ENCODE measurements around the gene WDR45. TPM values are rescaled to one million over a fixed set of nuclear protein-coding genes. Genes with fewer than 3 reads are reported as not detected.

The WDR45 gene
- total RNA-seq, 1 experiment from 2014 or later, result 36.7 TPM

- H3K4me1 ChIP-seq (replicated peaks; ENCODE audit: insufficient read depth), result no peaks in the 10 kb centered on the region
- ChIA-PET POLR2A (ENCODE audit: unreplicated experiment) (no interaction called here), CTCF (no interaction called here)
- H3K9me2 ChIP-seq (ENCODE audit: insufficient read depth), result no peaks in the 10 kb centered on the region
- intact Hi-C loops (cut with micrococcal nuclease; ENCODE audit: unreplicated experiment), result no loop called here
- H4K20me1 ChIP-seq (ENCODE audit: insufficient read depth), result no peaks in the 10 kb centered on the region
- TF ChIP-seq, protein P1, sequence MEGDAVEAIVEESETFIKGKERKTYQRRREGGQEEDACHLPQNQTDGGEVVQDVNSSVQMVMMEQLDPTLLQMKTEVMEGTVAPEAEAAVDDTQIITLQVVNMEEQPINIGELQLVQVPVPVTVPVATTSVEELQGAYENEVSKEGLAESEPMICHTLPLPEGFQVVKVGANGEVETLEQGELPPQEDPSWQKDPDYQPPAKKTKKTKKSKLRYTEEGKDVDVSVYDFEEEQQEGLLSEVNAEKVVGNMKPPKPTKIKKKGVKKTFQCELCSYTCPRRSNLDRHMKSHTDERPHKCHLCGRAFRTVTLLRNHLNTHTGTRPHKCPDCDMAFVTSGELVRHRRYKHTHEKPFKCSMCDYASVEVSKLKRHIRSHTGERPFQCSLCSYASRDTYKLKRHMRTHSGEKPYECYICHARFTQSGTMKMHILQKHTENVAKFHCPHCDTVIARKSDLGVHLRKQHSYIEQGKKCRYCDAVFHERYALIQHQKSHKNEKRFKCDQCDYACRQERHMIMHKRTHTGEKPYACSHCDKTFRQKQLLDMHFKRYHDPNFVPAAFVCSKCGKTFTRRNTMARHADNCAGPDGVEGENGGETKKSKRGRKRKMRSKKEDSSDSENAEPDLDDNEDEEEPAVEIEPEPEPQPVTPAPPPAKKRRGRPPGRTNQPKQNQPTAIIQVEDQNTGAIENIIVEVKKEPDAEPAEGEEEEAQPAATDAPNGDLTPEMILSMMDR (conservative IDR thresholded peaks at IDR 0.05), result no peak
- TF ChIP-seq EZH2 (IDR thresholded peaks at IDR 0.05; ENCODE audit: low read depth), result no peak
- no peak overlapping the region for H3K27ac ChIP-seq
- no peaks in the 10 kb centered on the region for H3K36me3 ChIP-seq (ENCODE audit: low read depth)
- H3F3A ChIP-seq (ENCODE audit: insufficient read depth, low read depth), result no peaks in the 10 kb centered on the region
- no peak overlapping the region for H3K4me3 ChIP-seq
- H3K27me3 ChIP-seq (ENCODE audit: insufficient read depth, low read depth), result no peaks in the 10 kb centered on the region
- H3K9me3 ChIP-seq (ENCODE audit: insufficient read depth, low read depth), result no peaks in the 10 kb centered on the region
- BruUV-seq (replicated peaks), result no TSS peak
- no peak for DNase-seq
- H3K79me2 ChIP-seq (ENCODE audit: low read depth), result no peaks in the 10 kb centered on the region
- no peak overlapping the region for H2AFZ ChIP-seq
- H3K4me2 ChIP-seq, result no peak overlapping the region
Observed at GRCh38 chrX:49075347-49075746, 4.3 kb downstream of the WDR45 start.

GRCh38 chrX:49073601-49074575 lies 5.8 kb downstream of the WDR45 start, which contains the start of gene PRAF2:
TSS of gene PRAF2 (minus strand) at chrX:49074002. CDS start at chrX:49073987, 15 bp downstream.
- DNase-seq, result peak; percentile 33 to 78
- Histone ChIP-seq H3K4me1 (replicated peaks; ENCODE audit: insufficient read depth) (no peaks in the 10 kb centered on the region), H3K9me2 (ENCODE audit: insufficient read depth) (no peaks in the 10 kb centered on the region), H3K36me3 (ENCODE audit: low read depth) (no peaks in the 10 kb centered on the region), H3K79me2 (ENCODE audit: low read depth) (no peaks in the 10 kb centered on the region), H3K9me3 (ENCODE audit: insufficient read depth, low read depth) (no peaks in the 10 kb centered on the region), H3K4me3 (no peak within 1 kb of the TSS), H3K27me3 (ENCODE audit: insufficient read depth, low read depth) (no peaks in the 10 kb centered on the region), H3F3A (ENCODE audit: insufficient read depth, low read depth) (no peaks in the 10 kb centered on the region), H2AFZ (no peak within 1 kb of the TSS), H4K20me1 (ENCODE audit: insufficient read depth) (no peaks in the 10 kb centered on the region), H3K4me2 (no peak within 1 kb of the TSS), H3K27ac (no peak within 1 kb of the TSS)
- CTCF ChIA-PET, result no interaction called here
- TF ChIP-seq, protein P1 (conservative IDR thresholded peaks at IDR 0.05), result no peak
- no peak for TF ChIP-seq EZH2 (IDR thresholded peaks at IDR 0.05; ENCODE audit: low read depth)
- intact Hi-C loops (cut with micrococcal nuclease; ENCODE audit: unreplicated experiment), result loop anchor here (2.0 kb wide), 1 partner anchor 27 kb away; no protein-coding TSS in a partner anchor
- no TSS peak for BruUV-seq (replicated peaks)
- POLR2A ChIA-PET (ENCODE audit: unreplicated experiment), result no interaction called here

GRCh38 chrX:49072712-49073095 lies 7.0 kb downstream of the WDR45 start:
- Histone ChIP-seq H3K9me3 (ENCODE audit: insufficient read depth, low read depth) (no peaks in the 10 kb centered on the region), H3K4me2 (no peak overlapping the region), H3K9me2 (ENCODE audit: insufficient read depth) (no peaks in the 10 kb centered on the region), H3K4me1 (replicated peaks; ENCODE audit: insufficient read depth) (no peaks in the 10 kb centered on the region), H3K36me3 (ENCODE audit: low read depth) (no peaks in the 10 kb centered on the region), H4K20me1 (ENCODE audit: insufficient read depth) (no peaks in the 10 kb centered on the region), H3K27ac (no peak overlapping the region), H3K79me2 (ENCODE audit: low read depth) (no peaks in the 10 kb centered on the region), H2AFZ (no peak overlapping the region), H3K27me3 (ENCODE audit: insufficient read depth, low read depth) (no peaks in the 10 kb centered on the region), H3K4me3 (no peak overlapping the region), H3F3A (ENCODE audit: insufficient read depth, low read depth) (no peaks in the 10 kb centered on the region)
- POLR2A ChIA-PET (ENCODE audit: unreplicated experiment), result interaction anchor here (0.6 kb wide), 1 partner anchor 175 kb away, joined by 3 read pairs; the partner anchor contains the start of genes PQBP1 and TIMM17B
- no peak for DNase-seq
- TF ChIP-seq, protein P1 (conservative IDR thresholded peaks at IDR 0.05), result no peak
- TF ChIP-seq EZH2 (IDR thresholded peaks at IDR 0.05; ENCODE audit: low read depth), result no peak
- CTCF ChIA-PET, result no interaction called here
- intact Hi-C loops (cut with micrococcal nuclease; ENCODE audit: unreplicated experiment), result loop anchor here (2.0 kb wide), 1 partner anchor 28 kb away; no protein-coding TSS in a partner anchor
- BruUV-seq (replicated peaks), result no TSS peak
